Smooth muscle cell of the brain vasculature (primary cell): Measurements from ENCODE around the gene KIAA1549.

Source experiments
- DNase-seq: peaks from one replicate; pipeline ENCODE4 v3.0.0-alpha.2; 2012; ENCODE audit warnings: low read depth, low spot score

KIAA1549 gene

DNA sequence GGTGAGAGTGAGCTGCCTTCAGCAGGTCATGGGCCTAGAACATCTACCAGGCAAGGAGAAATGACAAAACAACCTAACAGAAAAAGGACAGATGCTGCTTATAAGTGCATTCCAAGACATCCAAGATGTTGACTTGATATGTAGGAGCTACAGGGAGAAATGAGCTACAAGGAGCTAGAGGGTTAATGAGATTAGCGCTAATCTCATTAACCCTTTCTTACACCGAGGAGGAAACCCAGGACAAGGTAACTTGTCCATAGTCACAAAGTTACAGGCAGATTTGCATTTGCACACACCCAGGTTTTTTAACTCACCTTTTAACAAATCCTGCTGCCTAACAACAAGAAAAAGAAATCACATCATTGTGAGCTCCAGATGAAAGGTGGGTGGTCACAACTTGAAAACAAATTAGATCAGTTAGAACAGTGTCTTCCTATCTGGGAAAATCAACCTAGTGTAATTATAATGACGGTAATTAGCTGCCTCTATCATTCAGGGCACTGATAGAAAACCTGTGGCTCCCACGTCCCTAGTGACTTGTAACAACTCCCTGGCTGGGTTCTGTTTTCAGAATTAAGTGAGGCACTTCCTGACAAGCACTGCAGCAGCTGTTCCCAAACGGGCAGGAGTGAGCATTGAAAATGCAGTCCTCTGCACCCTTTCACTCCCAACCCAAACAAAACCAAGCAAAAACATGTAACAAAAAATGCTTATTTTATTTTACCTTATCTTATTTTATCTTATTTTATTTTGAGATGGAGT, 5.7 kb downstream of the KIAA1549 start:
- DNase-seq = no peak

DNA sequence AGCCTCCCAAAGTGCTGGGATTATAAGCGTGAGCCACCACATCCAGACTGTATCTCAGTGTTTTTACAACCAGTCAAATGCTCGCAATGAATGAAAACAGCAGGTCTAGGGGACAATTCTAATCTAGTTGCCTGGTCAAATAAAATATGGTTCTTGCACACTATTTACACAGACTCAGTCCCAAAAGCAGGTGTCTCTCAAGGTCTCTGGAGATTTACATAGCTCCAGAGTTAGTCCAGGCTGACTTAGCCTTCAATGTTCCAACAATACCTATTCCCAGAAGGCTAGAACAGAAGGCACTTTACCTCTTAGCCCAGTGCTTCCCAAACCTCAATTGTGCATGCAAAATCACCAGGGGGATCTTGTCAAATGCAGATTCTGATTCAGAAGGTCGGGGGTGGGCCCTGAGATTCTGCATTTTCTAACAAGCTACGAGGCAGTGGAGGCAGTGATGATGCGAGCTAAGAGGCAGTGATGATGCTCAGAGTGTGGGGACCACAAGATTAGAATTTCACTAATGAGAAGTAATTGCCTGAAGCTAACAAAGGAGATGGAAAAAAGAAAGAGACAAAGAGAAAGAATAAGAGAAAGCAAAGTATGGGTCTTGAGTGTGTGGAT, 6.4 kb downstream of the KIAA1549 start:
- no peak for DNase-seq

DNA sequence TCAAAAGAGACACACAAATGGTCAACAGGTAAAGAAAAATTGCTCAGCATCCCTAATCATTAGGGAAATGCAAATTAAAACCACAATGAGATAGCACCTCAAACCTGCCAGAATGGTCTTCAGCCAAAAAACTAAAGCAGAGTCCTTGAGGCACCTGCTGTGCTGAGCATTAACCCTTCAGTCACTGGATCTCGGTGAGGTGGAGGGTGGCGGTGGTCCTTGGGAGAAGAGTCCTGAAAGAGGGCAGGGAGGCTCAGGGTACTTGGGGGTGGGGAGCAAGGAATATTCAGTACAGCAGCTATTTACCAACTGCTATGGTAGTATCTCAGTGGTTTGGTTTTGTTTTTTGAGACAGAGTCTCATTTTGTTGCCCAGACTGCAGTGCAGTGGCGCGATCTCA, 7.1 kb downstream of the KIAA1549 start:
- no peak for DNase-seq

DNA sequence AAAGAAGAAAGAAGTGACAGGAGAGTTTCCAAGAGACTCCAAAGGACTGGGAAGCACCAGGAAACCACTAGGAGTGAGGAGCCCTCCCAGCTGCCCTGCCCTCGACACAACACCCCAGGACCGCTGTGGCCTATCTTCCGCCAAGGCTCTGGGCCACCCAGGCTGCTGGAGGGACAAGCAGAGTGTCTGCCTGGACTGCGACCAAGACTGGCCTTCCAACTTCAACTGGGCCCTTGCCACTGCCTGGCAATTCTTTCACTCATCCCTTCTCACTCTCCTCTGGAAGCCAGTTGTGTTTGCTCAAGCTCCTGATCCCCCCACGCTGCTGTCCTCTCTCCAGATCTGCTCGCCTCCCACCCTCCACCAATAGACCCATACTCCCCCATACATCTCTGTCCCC, 10.2 kb downstream of the KIAA1549 start:
- no peak for DNase-seq

DNA sequence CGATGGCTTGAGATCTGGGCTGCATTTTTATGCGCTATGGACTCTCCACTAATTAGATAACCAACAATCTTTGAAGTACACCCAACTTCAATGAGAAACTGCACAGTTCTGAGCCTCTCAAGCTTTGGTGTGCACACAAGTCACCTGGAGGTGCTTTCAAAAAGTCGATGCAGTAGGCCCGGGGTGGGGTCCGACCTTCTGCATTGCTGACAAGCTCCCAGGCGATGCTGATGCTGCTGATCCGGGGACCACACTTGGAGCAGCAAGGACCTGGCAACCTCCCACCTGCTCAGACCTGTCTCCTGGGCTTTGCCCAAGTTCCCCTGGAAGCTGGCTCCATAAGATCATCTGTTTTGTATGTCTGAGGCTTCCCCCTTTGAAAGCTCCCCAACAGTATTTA, 10.7 kb downstream of the KIAA1549 start:
- DNase-seq = no peak

DNA sequence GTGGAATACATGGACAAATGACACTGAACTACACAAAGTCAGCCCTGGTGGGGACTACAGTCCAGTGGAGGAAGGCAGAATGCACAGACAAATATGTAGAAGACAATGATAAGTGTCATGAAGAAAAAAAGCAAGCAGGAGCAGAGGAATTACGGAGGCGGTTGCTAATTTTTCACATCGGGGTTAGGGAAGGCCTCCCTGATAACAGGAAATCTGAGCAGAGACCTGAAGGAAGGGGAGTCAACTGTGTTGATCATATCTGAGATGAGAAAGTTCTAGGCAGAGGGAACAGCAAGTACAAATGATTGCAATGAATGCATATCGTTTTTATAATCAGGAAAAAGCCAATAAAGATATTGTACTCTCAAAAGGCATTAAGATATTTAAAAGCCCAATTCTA, 14.0 kb downstream of the KIAA1549 start:
- no peak for DNase-seq

DNA sequence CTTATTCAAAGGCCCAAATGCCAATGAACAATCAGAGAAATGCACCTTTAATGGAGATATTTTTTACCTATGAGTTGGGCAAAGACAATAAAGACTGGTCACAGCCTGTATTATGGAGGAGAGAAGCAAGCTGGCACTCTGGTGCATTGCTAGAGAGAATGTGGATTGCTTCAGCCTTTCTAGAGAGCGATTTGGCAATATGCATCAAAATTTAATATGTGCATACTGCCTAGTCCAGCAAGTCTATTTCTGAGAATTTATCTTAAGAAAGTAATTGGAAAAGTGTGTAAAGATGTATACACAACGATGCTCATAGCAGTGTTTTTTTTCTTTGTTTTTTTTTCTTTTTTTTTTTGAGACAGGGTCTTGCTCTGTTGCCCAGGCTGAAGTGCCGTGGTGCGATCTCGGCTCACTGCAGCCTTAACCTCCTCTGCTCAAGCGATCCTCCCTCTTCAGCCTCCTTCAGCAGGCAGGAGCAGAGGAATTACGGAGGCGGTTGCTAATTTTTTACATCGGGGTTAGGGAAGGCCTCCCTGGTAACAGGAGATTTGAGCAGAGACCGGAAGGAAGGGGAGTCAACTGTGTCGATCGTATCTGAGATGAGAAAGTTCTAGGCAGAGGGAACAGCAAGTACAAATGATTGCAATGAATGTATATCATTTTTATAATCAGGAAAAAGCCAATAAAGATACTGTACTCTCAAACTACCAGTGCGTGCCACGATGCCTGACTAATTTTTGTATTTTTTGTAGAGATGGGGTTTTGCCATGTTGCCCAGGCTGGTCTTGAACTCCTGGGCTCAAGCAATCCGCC, 16.4 kb downstream of the KIAA1549 start:
- no peak for DNase-seq

DNA sequence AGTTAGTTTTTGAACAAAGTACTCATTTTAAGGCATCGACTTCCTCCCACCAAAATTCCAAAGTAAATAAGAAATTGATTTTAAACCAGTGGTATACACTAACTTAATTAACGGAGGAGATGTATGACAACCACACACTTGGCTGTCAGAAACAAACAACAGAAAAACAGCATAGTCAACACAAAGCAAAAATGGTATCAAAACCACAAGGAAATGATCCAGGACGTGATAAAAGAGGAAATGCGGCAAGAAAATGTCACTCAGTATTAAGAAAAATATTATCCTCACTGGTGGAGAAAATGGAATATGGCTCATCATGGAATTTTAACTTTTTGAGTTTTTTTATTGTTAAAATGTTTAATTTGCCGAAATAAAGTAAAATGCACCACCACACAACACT, 17.5 kb downstream of the KIAA1549 start:
- DNase-seq = no peak

DNA sequence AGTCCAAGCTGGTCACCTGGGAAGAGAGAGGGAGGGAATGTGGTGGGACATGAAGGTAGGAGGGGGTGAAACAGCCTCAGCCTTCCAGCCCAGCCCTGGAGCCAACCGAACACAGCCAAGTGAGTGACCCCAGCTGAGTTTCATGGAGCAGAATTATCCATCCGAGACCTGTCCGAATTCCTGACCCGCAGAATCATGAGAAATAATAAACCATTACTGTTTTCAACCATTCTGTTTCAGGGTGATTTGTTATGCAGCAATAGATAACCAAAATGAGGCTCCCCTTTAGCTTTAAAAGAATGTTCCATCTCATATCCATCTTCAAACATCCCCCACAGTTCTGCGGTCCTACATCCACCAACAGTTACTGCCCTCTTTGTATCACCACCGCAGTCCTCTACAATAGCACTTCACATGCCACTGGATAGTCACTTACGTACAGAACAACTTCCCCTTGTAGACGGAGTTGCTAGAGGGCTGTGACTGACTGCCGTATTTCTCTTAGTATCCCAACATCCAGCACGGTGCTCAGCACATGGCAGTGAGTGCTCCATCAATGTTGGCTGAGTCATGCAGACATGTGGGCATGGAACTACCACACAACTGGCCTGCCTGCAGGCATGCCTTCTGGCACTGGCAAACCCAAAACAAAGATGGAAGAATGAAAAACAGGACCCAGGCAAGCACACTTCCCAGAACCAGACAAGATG, 18.5 kb downstream of the KIAA1549 start:
- DNase-seq = no peak

DNA sequence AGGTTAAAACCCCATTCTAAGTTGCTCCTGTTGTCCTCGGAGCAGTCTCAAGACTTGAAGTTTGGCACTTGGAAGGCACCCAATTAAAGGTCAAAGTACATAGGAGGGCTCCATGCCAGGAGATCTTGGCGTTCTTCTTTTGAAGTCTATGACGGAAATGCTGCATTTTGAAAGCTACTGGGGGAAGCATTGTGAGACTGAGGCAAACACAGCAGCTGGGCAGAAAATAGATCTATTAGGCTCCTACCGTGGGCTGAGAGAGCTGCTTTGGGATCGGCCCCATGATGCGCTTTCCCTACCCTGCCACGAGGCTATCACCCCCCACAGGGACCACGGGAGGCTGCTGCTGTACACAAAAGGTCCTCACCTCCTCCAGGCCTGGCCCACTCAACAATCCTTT, 20.0 kb downstream of the KIAA1549 start:
- DNase-seq = no peak

DNA sequence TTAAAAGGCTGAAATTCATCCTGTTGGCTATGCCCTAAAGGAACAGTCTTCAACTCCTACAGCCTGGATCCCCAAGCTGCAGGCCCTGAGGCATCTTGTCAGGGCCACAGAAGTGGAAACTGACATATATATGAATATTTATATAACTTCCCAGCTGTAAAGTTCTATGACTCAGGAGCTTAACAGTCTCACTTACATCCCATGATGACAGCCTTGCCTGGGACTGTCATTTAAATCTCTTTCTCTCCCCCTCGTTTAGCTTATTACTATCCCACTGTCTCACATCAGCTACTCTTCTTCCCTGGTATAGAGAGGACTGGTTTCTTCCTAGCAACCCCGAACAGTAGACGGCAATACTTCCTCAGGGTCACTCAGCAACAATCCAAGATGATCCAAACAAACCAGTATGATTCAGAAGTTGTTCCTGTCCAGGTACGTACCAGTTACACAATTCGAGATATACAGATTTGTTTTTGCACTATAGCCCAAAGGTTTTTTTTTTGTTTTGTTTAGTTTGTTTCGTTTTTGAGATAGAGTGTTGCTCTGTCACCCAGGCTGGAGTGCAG, 22.7 kb downstream of the KIAA1549 start:
- no peak for DNase-seq

DNA sequence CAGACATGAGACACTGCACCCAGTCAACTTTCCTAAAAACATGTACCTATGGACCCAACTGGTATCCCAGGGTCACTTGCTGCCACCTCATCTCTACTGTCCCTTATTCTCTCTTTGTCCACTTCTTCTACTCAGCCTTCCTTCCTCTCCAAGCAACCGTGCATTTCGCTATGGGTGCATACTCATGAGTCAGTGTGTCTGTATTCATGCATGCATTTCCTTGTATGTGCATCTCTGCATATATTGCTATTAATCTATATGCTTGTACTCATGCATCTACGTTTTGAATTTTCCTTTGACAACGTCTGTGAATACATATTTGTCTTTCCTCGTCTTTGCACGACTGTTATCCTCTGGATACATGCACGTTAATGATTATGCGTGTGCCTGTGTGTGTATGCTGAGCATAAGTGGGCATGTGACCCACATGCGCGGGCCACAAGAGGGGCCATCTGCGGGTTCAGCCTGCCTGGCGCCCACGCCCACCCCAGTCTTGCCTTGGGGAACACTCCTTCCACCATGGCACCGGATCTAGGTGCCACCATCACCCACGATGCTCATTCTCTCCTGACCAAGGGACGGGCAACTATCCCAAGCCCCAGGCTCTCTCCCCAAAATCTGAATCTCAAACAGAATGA, 23.3 kb downstream of the KIAA1549 start:
- no peak for DNase-seq

DNA sequence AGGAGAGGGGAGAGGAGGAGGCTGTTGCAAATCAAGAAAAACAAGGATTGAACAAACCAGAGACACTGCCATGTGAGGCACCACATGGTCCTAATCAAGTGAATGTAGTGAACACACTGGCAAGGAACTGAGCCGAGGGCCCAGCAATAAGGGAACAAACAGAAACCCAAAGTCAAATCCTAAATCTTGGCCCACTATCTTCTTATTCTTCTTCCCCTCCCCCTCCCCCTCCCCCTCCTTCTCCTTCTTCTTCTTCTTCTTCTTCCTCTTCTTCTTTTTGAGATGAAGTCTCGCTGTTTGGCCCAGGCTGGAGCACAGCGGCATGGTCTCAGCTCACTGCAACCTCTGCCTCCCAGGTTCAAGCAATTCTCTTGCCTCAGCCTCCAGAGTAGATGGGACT, 24.0 kb downstream of the KIAA1549 start:
- DNase-seq = no peak

DNA sequence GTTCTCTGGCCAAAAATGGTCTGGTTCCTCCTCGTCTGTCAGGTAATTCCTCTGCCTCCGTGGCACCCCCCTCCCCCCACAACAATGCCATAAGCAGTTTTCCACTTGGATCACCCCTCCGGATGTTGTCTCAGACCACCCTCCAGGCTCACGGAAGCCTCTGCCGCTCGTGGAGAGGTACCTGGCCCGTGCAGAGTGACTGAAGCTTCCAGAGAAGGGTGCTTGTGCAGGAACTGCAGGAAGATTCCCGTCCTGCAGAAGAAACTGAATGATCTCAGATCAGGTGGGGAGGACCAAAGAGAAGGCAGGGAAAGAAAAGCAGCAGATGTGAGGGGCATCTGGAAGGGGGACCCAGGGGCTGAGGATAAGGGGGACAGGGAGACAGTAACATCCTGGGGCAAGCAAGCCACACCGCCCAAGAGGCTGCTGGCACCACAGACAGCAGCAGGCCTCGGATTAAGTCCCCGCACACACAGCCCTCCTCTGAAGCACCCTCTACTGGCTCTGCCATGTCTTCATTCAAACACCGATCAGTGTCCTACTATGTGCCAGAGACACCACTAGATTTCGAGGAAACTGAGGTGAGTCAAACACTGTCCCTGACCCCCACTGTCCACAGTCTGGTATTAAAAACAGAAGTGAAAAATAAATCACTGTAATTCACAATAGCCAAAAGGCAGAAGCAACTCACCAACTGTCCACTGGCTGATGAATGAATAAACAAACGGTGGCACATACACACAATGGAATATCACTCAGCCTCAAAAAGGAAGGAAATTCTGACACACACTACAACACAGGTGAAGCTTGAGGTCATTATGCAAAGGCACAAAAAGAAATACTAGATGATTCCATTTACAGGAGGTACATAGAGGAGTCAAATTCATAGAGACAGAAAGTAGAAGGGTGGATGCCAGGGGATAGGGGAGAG, 26.4 kb downstream of the KIAA1549 start:
- no peak for DNase-seq

DNA sequence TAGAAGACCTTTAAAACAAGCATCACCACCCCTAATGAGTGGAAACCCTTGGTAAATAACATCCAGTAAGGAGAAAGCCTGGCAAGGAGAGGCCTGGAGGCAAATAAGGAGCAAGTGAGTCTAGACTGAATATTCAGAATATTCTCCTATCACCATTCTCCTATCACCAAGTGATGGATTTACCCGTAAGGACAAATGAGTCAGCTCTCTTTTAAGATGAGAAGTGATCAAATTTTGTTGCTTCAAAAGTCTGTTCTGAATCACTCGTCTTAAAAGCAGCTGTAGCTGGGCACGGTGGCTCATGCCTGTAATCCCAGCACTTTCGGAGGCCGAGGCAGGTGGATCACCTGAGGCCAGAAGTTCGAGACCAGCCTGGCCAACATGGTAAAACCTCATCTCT, 28.4 kb downstream of the KIAA1549 start:
- no peak for DNase-seq

DNA sequence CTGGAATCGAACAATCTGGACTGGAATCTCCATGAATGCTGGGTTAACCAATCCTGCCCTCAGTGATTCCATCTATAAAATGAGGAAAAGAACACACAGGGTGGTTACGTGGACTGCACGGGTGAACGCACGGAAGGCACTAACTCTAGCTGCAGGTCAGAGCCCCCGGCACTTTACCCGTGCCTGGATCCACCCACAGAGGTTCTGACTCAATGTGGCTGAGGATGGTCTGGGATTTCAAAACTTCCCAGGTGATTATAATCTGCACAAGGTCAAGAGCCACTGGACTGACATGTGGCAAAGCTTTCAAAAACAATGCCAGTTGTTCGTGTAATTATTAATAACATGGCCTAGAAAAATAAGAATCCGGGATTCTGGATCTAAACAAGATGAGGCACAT, 29.2 kb downstream of the KIAA1549 start:
- DNase-seq = no peak

DNA sequence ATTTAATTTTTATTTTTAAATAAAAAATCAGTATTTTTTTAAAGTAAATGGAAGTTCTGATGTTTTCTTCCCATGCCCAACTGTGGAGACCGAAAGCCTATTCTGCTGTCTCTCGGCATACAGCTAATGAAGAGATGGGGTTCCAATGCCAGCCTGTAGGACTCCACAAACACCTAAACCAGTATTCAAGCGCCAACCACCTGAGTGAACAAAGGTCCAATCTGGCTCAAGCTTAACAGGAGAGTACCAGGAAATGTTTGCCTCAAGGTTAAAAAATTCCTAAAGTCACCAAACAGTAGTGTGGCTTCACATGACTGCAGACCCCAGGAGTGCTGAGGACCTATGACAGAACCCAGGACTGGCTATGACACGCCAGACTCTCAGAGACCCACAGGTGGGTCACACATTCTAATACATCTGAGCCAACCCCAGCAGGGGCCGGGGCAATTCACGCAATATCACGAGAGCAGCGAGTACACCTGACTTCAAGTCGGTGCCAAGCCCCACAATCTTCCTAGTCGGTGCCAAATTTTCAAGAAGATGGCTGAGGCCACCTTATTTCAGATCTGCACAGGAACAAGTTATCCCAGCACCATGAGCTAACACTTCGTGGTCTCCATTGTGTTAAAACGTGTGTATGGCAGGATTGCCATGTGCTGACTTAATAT, 31.6 kb downstream of the KIAA1549 start:
- DNase-seq = no peak

DNA sequence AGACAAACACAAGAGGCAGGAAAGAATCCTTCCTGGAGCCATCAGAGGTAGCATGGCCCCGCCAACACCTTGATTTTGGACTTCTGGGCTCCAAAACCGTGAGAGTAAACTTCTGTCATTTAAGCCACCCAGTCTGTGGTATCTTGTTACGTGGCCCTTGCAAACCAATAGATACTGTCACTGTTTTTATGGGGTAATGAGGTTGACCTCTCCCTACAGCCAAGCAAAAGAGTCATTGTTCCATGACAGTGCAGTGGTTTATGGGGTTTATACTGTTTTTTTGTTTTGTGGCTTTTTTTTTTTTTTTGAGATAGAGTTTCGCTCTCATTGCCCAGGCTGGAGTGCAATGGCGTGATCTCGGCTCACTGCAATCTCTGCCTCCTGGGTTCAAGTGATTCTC, 32.8 kb downstream of the KIAA1549 start:
- no peak for DNase-seq

DNA sequence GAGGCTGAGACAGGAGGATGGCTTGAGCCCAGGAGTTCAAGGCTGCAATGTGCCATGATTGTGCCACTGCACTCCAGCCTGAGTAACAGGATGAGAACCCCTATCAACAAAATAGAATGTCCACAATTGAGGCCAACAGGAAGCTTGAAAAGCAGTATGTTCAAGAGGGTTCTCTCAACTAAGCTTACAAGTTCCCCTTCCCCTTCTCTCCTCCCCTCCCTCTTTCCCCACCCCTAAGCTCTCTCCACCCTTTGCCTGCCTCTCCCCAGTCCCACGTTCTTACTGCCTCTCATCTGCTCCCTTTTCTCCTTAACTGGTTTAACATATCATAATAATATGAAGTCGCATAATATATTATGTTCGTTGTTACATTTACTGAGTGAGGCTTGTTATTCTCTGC, 35.4 kb downstream of the KIAA1549 start:
- DNase-seq = no peak

DNA sequence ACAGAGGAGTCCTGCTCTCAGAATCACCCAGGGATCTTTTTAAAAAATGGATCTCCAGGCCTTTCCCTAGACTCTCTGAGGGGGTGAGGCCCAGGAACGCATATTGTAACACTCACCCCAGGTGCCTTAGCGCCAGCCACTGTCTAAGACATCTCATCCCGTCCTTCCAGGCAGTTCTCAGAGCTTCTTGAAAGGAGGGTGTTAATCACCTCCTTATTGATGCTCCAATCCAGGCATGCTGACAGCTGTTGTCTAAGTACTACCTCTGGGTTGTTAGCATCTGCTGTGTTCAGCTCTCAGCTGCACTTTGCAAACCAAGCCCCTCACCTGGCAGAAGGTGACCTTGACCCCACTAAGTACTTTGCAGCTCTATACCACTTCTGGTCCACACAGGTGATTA, 36.0 kb downstream of the KIAA1549 start:
- no peak for DNase-seq
